BLaER1 treated with 17β-estradiol and CSF1 and Interleukin-3, amounts not matched to agents 10 nM and 100 nM (cell line): ENCODE data around the gene TWNK.
A peak's percentile ranks its signal among the peaks of the same experiment; 100 is the strongest.

Experiments
- H3K27ac ChIP-seq, 11 experiments: shearing (Covaris generic); formaldehyde crosslinking; 2 replicates each; pipeline ENCODE4 v1.8.1; 2022
- H3K27me3 ChIP-seq, 11 experiments: shearing (Covaris generic); formaldehyde crosslinking; 2 replicates each; pipeline ENCODE4 v1.8.1; 2022
- H3K36me3 ChIP-seq, 11 experiments: shearing (Covaris generic); formaldehyde crosslinking; 2 replicates each; pipeline ENCODE4 v1.8.1; 2022
- H3K4me1 ChIP-seq, 10 experiments: shearing (Covaris generic); formaldehyde crosslinking; 2 replicates each; pipeline ENCODE4 v1.8.1; 2022
- H3K4me2 ChIP-seq, 11 experiments: shearing (Covaris generic); formaldehyde crosslinking; 2 replicates each; pipeline ENCODE4 v1.8.1; 2022
- H3K4me3 ChIP-seq, 10 experiments: shearing (Covaris generic); formaldehyde crosslinking; 2 replicates each; pipeline ENCODE4 v1.8.1; 2022
- H3K9ac ChIP-seq, 11 experiments: shearing (Covaris generic); formaldehyde crosslinking; 2 replicates each; pipeline ENCODE4 v1.8.1; 2022
- H3K9me3 ChIP-seq, 11 experiments: shearing (Covaris generic); formaldehyde crosslinking; replicated peaks in 1 of 11; 2 replicates each; pipeline ENCODE4 v1.8.1; 2022
- H4K20me1 ChIP-seq, 11 experiments: shearing (Covaris generic); formaldehyde crosslinking; 2 replicates each; pipeline ENCODE4 v1.8.1; 2022
- Cebpa-rat ChIP-seq, 11 experiments: shearing (Covaris generic); IDR thresholded peaks; 2 replicates each; pipeline ENCODE4 v1.8.1; 2022

Gene TWNK

DNA sequence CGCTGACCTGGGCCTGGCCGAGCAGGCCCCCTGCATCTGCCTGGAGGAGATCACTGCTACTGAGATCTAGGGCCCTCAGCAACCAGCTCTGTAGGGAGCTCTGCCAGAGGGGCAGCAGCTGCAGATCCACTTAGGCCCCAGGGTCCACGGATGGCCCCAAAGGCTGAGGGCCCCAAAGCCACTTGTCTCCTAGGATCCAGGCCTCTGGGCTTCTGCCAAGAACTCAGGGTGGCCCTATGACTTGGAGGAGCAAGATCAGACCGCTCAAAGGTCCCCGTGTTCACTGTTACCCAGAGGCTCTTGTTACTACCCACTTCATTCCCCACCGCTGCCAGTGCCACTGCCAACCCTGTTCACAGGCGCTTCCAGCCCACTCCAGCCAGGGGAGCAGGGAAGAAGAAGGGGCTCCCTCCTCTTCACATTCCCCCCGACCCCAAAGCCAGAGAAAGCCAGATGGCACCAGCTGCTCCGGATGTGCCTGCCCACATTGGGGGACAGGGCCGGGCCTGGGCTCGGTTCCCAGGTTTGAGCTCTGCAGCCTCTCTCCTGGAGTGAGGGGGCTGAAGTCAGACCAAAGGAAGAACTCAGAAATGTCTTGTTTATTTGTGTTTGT, 19.9 kb downstream of the TWNK start:
- Histone ChIP-seq H3K36me3 (peaks cover 46 to 59% (median 54%) of the 10 kb centered on the region in 11 experiments), H3K9ac (peak overlapping the region in 10 of 11 experiments; percentile 23 to 64 (median 43); a peak in 15 of 22 replicates), H3K27me3 (no peaks in the 10 kb centered on the region), H3K9me3 (no peaks in the 10 kb centered on the region), H3K27ac (peak overlapping the region in 6 of 11 experiments; percentile 6 to 47 (median 36); a peak in 11 of 22 replicates), H3K4me1 (peaks cover 7 to 42% (median 29%) of the 10 kb centered on the region in 10 experiments), H3K4me3 (no peak overlapping the region), H4K20me1 (peaks cover 27 to 65% (median 42%) of the 10 kb centered on the region in 11 experiments; a peak in 21 of 22 replicates), H3K4me2 (peak overlapping the region in 7 of 11 experiments; percentile 16 to 59 (median 30); a peak in 9 of 22 replicates)
- TF ChIP-seq Cebpa-rat (IDR thresholded peaks at IDR 0.05) = no peak

- TF ChIP-seq Cebpa-rat (IDR thresholded peaks at IDR 0.05) = no peak
- H3K4me2 ChIP-seq = peak overlapping the region in 6 of 11 experiments; percentile 3 to 38 (median 20); a peak in 3 of 22 replicates
- peaks cover 18 to 55% (median 32%) of the 10 kb centered on the region in 11 experiments; a peak in 20 of 22 replicates for H4K20me1 ChIP-seq
Measured at GRCh38 chr10:101007915-101008822, 20.8 kb downstream of the TWNK start.

GRCh38 chr10:101008823-101009423, 21.6 kb downstream of the TWNK start:
- no peak for TF ChIP-seq Cebpa-rat (IDR thresholded peaks at IDR 0.05)
- 0 out of 22 replicates have a peak overlapping the region, but pooled peaks of 1 of the 11 experiments have one; percentile 3 for H3K4me2 ChIP-seq
- no peaks in the 10 kb centered on the region for H3K27me3 ChIP-seq
- peaks cover 29 to 42% (median 36%) of the 10 kb centered on the region in 11 experiments for H3K36me3 ChIP-seq
- no peak overlapping the region for H3K27ac ChIP-seq
- H3K4me3 ChIP-seq = no peak overlapping the region
- no peak overlapping the region for H3K9ac ChIP-seq
- H3K4me1 ChIP-seq = peaks cover 9 to 51% (median 37%) of the 10 kb centered on the region in 10 experiments
- peaks cover 11 to 48% (median 24%) of the 10 kb centered on the region in 11 experiments; a peak in 19 of 22 replicates for H4K20me1 ChIP-seq
- no peaks in the 10 kb centered on the region for H3K9me3 ChIP-seq

More at GRCh38 chr10:101007915-101008822, 20.8 kb downstream of the TWNK start:
- Histone ChIP-seq H3K36me3 (peaks cover 37 to 50% (median 44%) of the 10 kb centered on the region in 11 experiments), H3K27me3 (no peaks in the 10 kb centered on the region), H3K4me3 (no peak overlapping the region), H3K9me3 (no peaks in the 10 kb centered on the region), H3K9ac (peak overlapping the region in 3 of 11 experiments; percentile 15 to 48 (median 47); a peak in 2 of 22 replicates), H3K4me1 (peaks cover 1 to 43% (median 30%) of the 10 kb centered on the region in 10 experiments), H3K27ac (peak overlapping the region in 1 of 11 experiments; percentile 24; a peak in 1 of 22 replicates)

DNA sequence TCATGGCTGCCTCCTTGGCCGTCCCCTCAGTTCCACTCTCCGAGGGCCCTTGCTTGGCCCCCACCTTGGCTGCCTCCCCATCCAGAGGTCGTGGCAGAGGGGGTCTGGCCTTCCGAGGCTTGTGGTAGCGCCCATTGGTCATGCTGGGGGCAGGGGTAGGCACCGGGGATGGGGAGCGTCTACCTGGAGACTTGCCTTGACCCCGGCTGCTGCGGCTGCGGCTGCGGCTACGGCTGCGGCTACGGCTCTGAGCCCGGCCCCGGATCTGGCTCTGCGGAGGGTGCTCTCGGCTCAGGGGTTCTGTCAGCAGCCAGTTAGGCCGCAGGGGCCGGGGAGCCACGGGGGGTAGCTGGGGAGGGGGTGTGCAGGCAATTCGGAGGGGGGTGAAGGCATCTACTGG, 23.0 kb downstream of the TWNK start:
- Histone ChIP-seq H3K27me3 (no peaks in the 10 kb centered on the region), H3K4me3 (no peak overlapping the region), H3K4me2 (no peak overlapping the region), H3K9ac (no peak overlapping the region), H3K4me1 (peaks cover 23 to 65% (median 51%) of the 10 kb centered on the region in 10 experiments), H3K27ac (no peak overlapping the region), H4K20me1 (peaks cover 9 to 39% (median 19%) of the 10 kb centered on the region in 11 experiments; a peak in 17 of 22 replicates), H3K36me3 (peaks cover 15 to 28% (median 22%) of the 10 kb centered on the region in 11 experiments), H3K9me3 (no peaks in the 10 kb centered on the region)
- TF ChIP-seq Cebpa-rat (IDR thresholded peaks at IDR 0.05) = no peak

DNA sequence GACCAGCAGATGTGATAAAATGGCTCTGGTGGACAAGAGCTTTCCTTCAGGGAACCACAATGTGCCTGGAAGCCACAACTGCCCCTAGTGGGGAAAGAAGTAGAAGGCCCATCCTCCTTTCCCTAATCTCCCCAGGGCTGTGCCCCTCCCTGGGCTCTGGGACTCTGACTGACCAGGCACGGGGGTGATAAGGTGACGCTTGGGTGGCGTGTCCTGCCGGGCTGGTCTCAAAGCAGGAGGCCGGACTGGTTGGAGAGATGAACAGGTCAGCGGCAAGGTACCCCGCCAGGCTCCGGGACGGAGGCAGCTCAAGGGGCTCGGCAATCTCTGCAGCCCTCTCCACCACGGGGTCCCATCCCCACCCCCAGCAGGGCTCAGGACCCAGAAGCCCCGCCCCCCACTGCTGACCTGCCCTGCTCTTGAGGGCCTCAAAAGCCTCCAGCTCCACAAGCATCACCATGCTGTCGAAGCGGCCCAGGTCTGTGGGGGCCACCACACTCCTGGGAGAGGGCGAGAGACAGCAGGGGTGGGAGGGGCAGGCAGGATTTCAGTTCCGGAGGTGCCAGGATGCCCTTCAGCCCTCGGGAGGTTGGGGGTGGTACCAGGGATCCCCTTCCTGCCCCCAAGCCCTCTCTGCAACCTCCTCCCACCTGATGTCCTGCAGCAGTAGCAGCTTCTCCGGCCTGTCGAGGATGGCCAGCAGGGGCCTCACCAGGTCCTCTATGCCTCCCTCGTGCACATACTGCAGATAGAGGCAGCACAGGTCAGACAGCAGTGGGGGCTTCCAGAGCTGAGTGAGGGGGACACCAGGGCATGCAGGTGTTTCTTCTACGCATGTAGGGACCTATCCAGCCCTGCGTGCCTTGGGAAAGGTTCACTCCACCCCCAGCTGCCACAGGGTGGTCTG, 24.4 kb downstream of the TWNK start:
- H3K27ac ChIP-seq = no peak overlapping the region; a peak in 2 of 22 replicates
- H3K9me3 ChIP-seq = no peaks in the 10 kb centered on the region
- H3K36me3 ChIP-seq = peaks cover 2 to 14% (median 8%) of the 10 kb centered on the region in 11 experiments; a peak in 21 of 22 replicates
- TF ChIP-seq Cebpa-rat (IDR thresholded peaks at IDR 0.05) = no peak
- no peak overlapping the region for H3K9ac ChIP-seq
- H3K27me3 ChIP-seq = no peaks in the 10 kb centered on the region
- no peak overlapping the region for H3K4me3 ChIP-seq
- H4K20me1 ChIP-seq = peaks cover 0 to 30% (median 7%) of the 10 kb centered on the region in 11 experiments; a peak in 17 of 22 replicates
- peaks cover 37 to 75% (median 64%) of the 10 kb centered on the region in 10 experiments for H3K4me1 ChIP-seq
- H3K4me2 ChIP-seq = no peak overlapping the region

DNA sequence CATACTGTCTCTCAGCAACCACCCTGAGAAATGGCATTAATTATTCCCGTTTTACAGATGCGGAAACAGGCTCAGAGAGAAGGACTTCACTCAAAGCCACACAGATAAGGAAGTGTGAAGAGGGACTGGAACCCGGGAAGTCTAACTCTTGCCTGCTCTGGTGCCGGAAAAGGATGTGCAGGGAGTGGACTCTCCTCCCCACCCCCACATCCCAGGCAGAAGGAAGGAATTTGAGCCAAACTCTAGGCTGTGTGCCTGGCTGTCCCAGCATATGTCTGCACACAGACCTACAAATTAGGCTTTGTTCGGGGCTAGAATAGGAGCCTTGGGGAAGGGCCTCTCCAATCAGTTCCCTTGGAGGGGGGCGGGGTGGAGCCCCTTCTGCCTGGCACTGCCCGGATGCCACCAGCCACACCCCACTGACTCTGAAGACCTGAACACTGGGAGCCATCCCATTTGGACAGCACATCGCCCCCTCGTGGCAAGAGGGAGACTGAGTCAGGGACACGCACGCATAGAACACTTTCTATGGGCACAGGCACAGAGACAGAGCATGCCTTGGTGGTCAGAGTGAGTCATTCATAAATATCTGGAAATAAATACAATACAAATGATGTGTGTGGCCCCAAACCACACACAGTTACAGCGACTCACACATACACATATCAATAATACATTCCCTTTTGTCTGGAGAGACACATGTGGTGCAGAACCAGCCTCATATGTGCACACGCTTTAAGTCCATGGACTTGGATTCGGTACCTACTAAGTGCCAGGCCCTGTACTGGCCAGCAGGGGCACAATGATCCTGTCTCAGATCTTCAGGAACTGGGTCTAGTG, 25.4 kb downstream of the TWNK start:
- no peak overlapping the region for H3K4me3 ChIP-seq
- TF ChIP-seq Cebpa-rat (IDR thresholded peaks at IDR 0.05) = no peak
- H3K9me3 ChIP-seq = no peaks in the 10 kb centered on the region
- H3K9ac ChIP-seq = no peak overlapping the region; a peak in 2 of 22 replicates
- peaks cover 0 to 5% (median 0%) of the 10 kb centered on the region in 11 experiments; a peak in 3 of 22 replicates for H3K36me3 ChIP-seq
- H3K27ac ChIP-seq = peak overlapping the region in 4 of 11 experiments; percentile 24 to 47 (median 34); a peak in 5 of 22 replicates
- peak overlapping the region; percentile 45 to 91 (median 77) for H3K4me2 ChIP-seq
- peaks cover 0 to 20% (median 0%) of the 10 kb centered on the region in 11 experiments; a peak in 3 of 22 replicates for H4K20me1 ChIP-seq
- H3K27me3 ChIP-seq = no peaks in the 10 kb centered on the region; a peak in 1 of 22 replicates
- peaks cover 47 to 75% (median 64%) of the 10 kb centered on the region in 10 experiments for H3K4me1 ChIP-seq

DNA sequence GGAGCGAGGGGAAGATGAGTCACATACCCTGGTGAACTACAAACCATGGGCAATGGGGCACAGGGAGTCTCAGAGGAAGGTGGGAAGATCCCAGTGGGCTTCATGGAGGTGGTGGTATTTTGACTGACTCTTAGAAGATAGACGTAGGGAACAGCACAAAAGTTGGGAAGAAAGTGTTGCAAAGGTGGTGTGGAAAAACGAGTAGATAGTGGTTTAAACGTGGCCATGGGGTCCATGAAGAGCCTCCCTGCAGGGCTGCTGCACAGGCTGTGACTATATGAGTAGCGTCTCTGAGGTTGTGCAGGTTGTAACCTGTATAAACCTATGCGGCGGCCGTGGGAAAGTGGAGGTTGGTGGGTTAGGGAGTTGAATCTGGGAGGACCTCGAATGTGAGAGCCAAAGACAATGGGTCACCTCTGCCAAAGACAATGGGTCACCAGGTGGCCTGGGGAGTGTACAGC, 26.1 kb downstream of the TWNK start:
- Histone ChIP-seq H3K4me3 (no peak overlapping the region; a peak in 2 of 20 replicates), H3K4me2 (peak overlapping the region; percentile 45 to 91 (median 77))

More for the DNA sequence above, 26.1 kb downstream of the TWNK start:
- peaks cover 0 to 13% (median 0%) of the 10 kb centered on the region in 11 experiments; a peak in 3 of 22 replicates for H4K20me1 ChIP-seq
- H3K4me1 ChIP-seq = peaks cover 53 to 76% (median 65%) of the 10 kb centered on the region in 10 experiments
- no peaks in the 10 kb centered on the region; a peak in 1 of 22 replicates for H3K36me3 ChIP-seq
- H3K27ac ChIP-seq = peak overlapping the region in 6 of 11 experiments; percentile 4 to 47 (median 34); a peak in 8 of 22 replicates
- H3K9ac ChIP-seq = peak overlapping the region in 2 of 11 experiments; percentile 17 to 20; a peak in 3 of 22 replicates
- H3K9me3 ChIP-seq = no peaks in the 10 kb centered on the region
- no peak for TF ChIP-seq Cebpa-rat (IDR thresholded peaks at IDR 0.05)
- no peaks in the 10 kb centered on the region; a peak in 1 of 22 replicates for H3K27me3 ChIP-seq
